ENCODE results near the gene OAS3.

GRCh38 chr12:112891093-112892024 lies 46.9 kb upstream of the OAS3 start:
- TF ChIP-seq CTCF (IDR thresholded peaks at IDR 0.05; ENCODE audit: borderline replicate concordance, extremely low read depth, low read length, poor library complexity, severe bottlenecking), result no peak
- no peak for TF ChIP-seq EZH2 (IDR thresholded peaks at IDR 0.05; ENCODE audit: borderline replicate concordance, low read depth, low read length, severe bottlenecking)

Data from DND-41 (cell line).